NB4 (cell line): ENCODE data around the gene ATP5PO.

ENCODE experiments used
- POLR2A ChIP-seq: IDR thresholded peaks from 2 replicates; pipeline ENCODE4 v1.6.1; 2011; ENCODE audit warnings: mild to moderate bottlenecking; ENCODE audit not compliant: insufficient read length; ENCODE audit errors: extremely low read depth
- TF ChIP-seq, protein P1 (sequence below): IDR thresholded peaks from one replicate; pipeline ENCODE4 v1.5.1; 2012; ENCODE audit warnings: low read depth, low read length

DNA sequence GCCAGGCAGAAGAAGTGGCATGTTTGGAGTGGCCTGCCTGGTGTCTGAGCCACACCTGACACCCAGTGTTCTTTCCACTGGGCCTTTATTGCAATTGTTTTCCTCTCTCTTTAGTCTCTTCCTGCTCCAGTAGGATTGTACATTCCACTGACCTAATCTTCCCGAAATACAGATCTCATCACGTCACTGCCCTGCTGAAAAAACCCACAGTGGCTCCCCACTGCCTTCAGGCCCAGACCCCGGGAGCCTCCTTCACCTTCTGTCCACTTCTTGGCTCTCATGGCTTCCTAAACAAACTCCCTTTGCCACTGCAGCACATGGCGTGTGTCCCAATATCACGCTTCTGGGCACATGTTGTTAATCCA, 25.3 kb upstream of the ATP5PO start:
- TF ChIP-seq POLR2A: no peak
- TF ChIP-seq, protein P1, sequence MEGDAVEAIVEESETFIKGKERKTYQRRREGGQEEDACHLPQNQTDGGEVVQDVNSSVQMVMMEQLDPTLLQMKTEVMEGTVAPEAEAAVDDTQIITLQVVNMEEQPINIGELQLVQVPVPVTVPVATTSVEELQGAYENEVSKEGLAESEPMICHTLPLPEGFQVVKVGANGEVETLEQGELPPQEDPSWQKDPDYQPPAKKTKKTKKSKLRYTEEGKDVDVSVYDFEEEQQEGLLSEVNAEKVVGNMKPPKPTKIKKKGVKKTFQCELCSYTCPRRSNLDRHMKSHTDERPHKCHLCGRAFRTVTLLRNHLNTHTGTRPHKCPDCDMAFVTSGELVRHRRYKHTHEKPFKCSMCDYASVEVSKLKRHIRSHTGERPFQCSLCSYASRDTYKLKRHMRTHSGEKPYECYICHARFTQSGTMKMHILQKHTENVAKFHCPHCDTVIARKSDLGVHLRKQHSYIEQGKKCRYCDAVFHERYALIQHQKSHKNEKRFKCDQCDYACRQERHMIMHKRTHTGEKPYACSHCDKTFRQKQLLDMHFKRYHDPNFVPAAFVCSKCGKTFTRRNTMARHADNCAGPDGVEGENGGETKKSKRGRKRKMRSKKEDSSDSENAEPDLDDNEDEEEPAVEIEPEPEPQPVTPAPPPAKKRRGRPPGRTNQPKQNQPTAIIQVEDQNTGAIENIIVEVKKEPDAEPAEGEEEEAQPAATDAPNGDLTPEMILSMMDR: no peak
